GM12878 (cell line): ENCODE measurements around the gene DGCR8. TPM values are rescaled to one million over a fixed set of nuclear protein-coding genes. Genes with fewer than 3 reads are reported as not detected.

ENCODE experiments used
- ATAC-seq: fragments of 200-7000 bp; cut with Tn5 transposase; 3 replicates; pipeline ENCODE4 v1.9.1; 2020; ENCODE audit warnings: mild to moderate bottlenecking, moderate library complexity
- BruUV-seq: library from RNA; stranded (reverse); fragments of 400-500 nt; replicated peaks from 2 replicates; lab custom pipeline; 2021; lab: Mats Ljungman, UMichigan
- CTCF ChIA-PET: fragments of 300-600 bp; sonication (Branson Sonifier 250); formaldehyde crosslinking; extraction: SDS; loops from one replicate; lab custom pipeline; 2021; ENCODE audit warnings: inconsistent platforms; lab: Yijun Ruan, JAX
- POLR2A ChIA-PET: fragments of 350-600 bp; formaldehyde crosslinking; extraction: SDS; loops from one replicate; lab custom pipeline; 2021; ENCODE audit warnings: inconsistent platforms; lab: Charles Lee
- RAD21 ChIA-PET: fragments of 300-600 bp; sonication (Branson Sonifier 250); formaldehyde crosslinking; loops from one replicate; lab custom pipeline; 2023; ENCODE audit warnings: antibody characterized with exemption; ENCODE audit not compliant: unreplicated experiment; lab: Charles Lee
- SMC1A ChIA-PET: fragments of 300-600 bp; sonication (Branson Sonifier 250); formaldehyde crosslinking; loops from one replicate; lab custom pipeline; 2023; ENCODE audit not compliant: unreplicated experiment, uncharacterized antibody; lab: Charles Lee
- DNase-seq: peaks from one replicate; pipeline ENCODE4 v3.0.0-alpha.2; 2011; ENCODE audit warnings: low read depth, low spot score
- FAIRE-seq: peaks from 3 replicates; lab custom pipeline; 2011; peaks lifted over from hg19 to GRCh38; lab: Jason Lieb, UNC
- H2AFZ ChIP-seq: 2 replicates; pipeline ENCODE4 v1.6.0; 2011; ENCODE audit warnings: low read depth, low read length, control low read depth; ENCODE audit not compliant: control insufficient read depth
- H3K27ac ChIP-seq: 2 replicates; pipeline ENCODE4 v1.5.1; 2011; ENCODE audit warnings: control low read depth; ENCODE audit not compliant: control insufficient read depth, insufficient read depth
- H3K27me3 ChIP-seq, 2 experiments: replicated peaks in 1 of 2; 2 replicates each; pipeline versions ENCODE4 v1.6.0 to v1.6.1; 2011; ENCODE audit warnings: low read length in 1 of 2; ENCODE audit not compliant: control insufficient read depth in 2 of 2, insufficient read depth in 2 of 2
- H3K36me3 ChIP-seq, 2 experiments: 2 replicates each; pipeline ENCODE4 v1.5.1; 2011; ENCODE audit warnings: low read length in 1 of 2; ENCODE audit not compliant: control insufficient read depth in 2 of 2, insufficient read depth in 2 of 2
- H3K4me1 ChIP-seq: 2 replicates; pipeline ENCODE4 v1.6.1; 2011; ENCODE audit warnings: mild to moderate bottlenecking, low read length, moderate library complexity, mixed read lengths; ENCODE audit not compliant: control insufficient read depth, insufficient read depth
- H3K4me2 ChIP-seq: 2 replicates; pipeline ENCODE4 v1.6.0; 2011; ENCODE audit warnings: control low read depth; ENCODE audit not compliant: control insufficient read depth, insufficient read depth
- H3K4me3 ChIP-seq: fragments of 200-600 bp; sonication (generic); 2 replicates; pipeline ENCODE4 v1.5.1; 2016
- H3K79me2 ChIP-seq: 2 replicates; pipeline ENCODE4 v1.6.0; 2011; ENCODE audit warnings: low read length; ENCODE audit not compliant: control insufficient read depth, insufficient read depth
- H3K9ac ChIP-seq: 2 replicates; pipeline ENCODE4 v1.8.0; 2011; ENCODE audit warnings: low read length, control low read depth, mixed read lengths; ENCODE audit not compliant: control insufficient read depth, insufficient read depth
- H3K9me3 ChIP-seq: replicated peaks from 3 replicates; pipeline ENCODE4 v1.5.1; 2011; ENCODE audit warnings: mild to moderate bottlenecking, low read length; ENCODE audit not compliant: control insufficient read depth, insufficient read depth
- H4K20me1 ChIP-seq: 2 replicates; pipeline ENCODE4 v1.6.0; 2011; ENCODE audit not compliant: control insufficient read depth, insufficient read depth
- CBFB ChIP-seq: IDR thresholded peaks from 2 replicates; pipeline ENCODE4 v1.6.1; 2016; ENCODE audit warnings: antibody characterized with exemption, low read depth
- MTA3 ChIP-seq: IDR thresholded peaks from 2 replicates; pipeline ENCODE4 v1.6.1; 2012; ENCODE audit warnings: low read length, inconsistent platforms, borderline replicate concordance
- POLR2AphosphoS2 ChIP-seq: IDR thresholded peaks from 2 replicates; pipeline ENCODE4 v1.6.1; 2011; ENCODE audit warnings: low read depth, mild to moderate bottlenecking, low read length, improper control_type of control experiment, moderate library complexity
- POLR2AphosphoS5 ChIP-seq: IDR thresholded peaks from 2 replicates; pipeline ENCODE4 v1.6.1; 2011; ENCODE audit warnings: mild to moderate bottlenecking, low read length, inconsistent platforms
- YY1 ChIP-seq: IDR thresholded peaks from 2 replicates; pipeline ENCODE4 v1.6.1; 2011; ENCODE audit warnings: low read depth, mild to moderate bottlenecking, low read length
- WGBS: methylation state at CpG from one replicate; pipeline ENCODE4 v1.1.6; 2016; ENCODE audit warnings: low lambda C conversion rate; ENCODE audit not compliant: insufficient replicate concordance, insufficient coverage; ENCODE audit errors: missing lambda C conversion rate; 5-methylcytosine and 5-hydroxymethylcytosine counted together
- in situ Hi-C: fragments of 300-500 bp; cut with MboI; formaldehyde crosslinking; loops from 9 replicates; pipeline ENCODE4 v1.14.3; 2018; ENCODE audit warnings: mixed read lengths
- intact Hi-C: fragments of 100-400 bp; cut with micrococcal nuclease; formaldehyde crosslinking; loops from one replicate; pipeline ENCODE4 v1.14.2; 2022; ENCODE audit not compliant: unreplicated experiment
- polyA plus RNA-seq, 11 experiments: library from polyadenylated mRNA; depleted of rRNA in 4 of 11; unstranded in 6 of 11; stranded (reverse) in 5 of 11; fragments of >200 nt; fragmentation: Nextera tagmentation in 4 of 11; fragmentation: Illumina TruSeq in 1 of 11; extraction: Ambion mirVana in 4 of 11; extraction: Trizol in 1 of 11; gene quantifications; 1 replicate in 1 of 11; 2 replicates in 10 of 11; pipeline versions ENCODE4 v1.2.1 to v1.2.3, GENCODE V29; 2011 to 2016; ENCODE audit warnings: inconsistent platforms in 2 of 11, missing spikeins in 2 of 11, low read depth in 1 of 11
- total RNA-seq, 4 experiments: library from RNA; depleted of rRNA in 3 of 4; stranded (reverse); fragments of >200 nt in 3 of 4; fragmentation: Illumina TruSeq in 1 of 4; extraction: Trizol in 1 of 4; gene quantifications; 2 replicates each; pipeline versions ENCODE4 v1.2.1 to v1.2.3, GENCODE V29; 2013 to 2021
- TF ChIP-seq, protein P1 (sequence below): fragments of 450-650 bp; IDR thresholded peaks from 2 replicates; pipeline ENCODE4 v1.6.1; 2014; ENCODE audit warnings: mild to moderate bottlenecking
- TF ChIP-seq, protein P2 (sequence below): IDR thresholded peaks from 2 replicates; pipeline ENCODE4 v1.6.1; 2012; ENCODE audit warnings: low read length, inconsistent platforms

Gene DGCR8
- total and polyA plus RNA-seq, 10 of the 15 experiments (the other 5 are each of a cell fraction or from before 2014, with no cell fraction given) = 1.2 to 35.1 (median 17.2) TPM

DNA sequence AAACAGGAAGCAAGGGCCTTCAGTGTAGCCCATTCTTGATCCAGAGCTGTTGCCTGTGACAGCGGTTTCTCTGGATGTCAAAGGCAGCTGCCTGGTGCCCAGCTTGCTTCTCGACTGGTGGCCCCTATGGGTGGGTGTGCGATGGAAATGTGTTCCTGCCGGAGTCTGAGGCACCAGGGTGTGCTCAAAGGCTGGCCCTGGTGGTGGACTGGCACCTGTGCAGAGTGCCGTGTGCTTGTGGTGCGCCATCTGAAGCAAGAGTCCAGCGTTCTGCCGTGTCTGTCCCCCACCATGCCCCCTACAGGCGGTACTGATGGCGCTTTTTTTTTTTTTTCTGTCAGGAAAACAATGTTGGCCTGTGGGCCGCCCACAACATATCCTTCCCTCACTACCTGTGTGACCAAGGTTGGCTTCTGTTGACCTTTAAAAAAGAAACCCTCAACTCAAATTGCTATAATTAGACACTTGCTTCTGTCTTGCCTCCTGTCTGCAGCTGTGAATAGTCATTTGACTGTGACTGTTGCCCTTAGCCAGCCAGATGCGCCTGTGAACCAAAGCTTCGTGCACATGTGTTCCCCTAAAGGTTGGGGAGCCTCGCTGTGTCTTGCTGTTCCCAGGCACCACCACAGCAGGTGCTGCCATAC is 31.1 kb downstream of the DGCR8 start (continued):
- TF ChIP-seq YY1 = 0 out of 2 replicates have a peak, but pooled peaks have one; percentile 15

DNA sequence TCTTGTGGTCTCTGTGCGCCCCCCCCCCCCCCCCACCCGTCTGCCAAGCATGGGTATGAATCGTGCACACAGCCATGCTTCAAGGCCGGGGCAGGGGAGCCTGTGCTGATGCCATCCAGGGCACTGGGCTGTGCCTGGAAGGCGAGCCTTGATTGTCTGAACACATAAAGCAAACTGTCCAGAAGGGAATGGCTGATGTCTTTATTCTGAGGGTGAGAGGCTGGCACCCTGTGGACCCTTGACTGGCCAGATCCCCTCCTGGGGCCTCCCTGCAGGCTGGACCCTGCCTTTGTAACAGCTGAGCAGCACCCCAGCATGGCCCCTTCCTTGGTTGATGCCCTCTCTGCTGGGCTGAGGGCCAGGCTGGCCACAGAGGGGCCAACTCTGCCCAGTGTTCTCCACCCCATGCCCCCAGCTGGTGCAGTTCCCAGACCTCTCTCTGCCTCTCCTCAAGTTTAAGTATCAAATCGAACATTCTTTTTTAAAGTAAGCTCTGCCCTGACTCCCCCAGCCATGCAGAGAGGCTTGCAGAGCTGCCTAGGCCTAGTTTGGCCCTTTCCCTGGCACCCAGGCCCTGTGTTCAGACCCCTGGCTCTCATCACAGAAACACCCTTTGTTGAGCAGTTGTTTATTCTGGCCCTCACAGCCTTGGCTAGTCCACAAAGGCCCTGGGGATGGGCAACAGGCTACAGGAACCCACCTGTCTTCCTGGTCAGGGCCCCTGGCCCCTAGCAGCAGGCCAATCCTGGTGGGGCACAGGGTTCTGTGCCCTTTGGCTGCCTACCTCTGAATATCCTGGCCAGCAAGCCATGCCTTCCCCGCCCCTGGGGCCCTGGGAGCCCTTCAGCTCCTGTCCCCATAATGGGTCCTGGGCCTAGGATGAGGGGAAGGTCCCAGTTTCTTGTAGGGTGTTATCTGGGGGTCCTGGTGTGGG is 31.9 kb downstream of the DGCR8 start:
- Histone ChIP-seq H3K27ac (peak overlapping the region; percentile 46; the same call in 1 of the 2 replicates), H3K4me3 (no peak overlapping the region), H3K4me2 (no peak overlapping the region), H3K9ac (no peak overlapping the region), H3K79me2 (peaks cover 25% of the 10 kb centered on the region), H3K4me1 (peaks cover 21% of the 10 kb centered on the region), H3K27me3 (no peaks in the 10 kb centered on the region), H3K36me3 (peaks cover 28 to 61% of the 10 kb centered on the region in 2 experiments; a peak in 3 of 4 replicates), H2AFZ (no peak overlapping the region), H3K9me3 (no peaks in the 10 kb centered on the region), H4K20me1 (no peaks in the 10 kb centered on the region)
- SMC1A ChIA-PET = no interaction called here
- RAD21 ChIA-PET = no interaction called here
- TF ChIP-seq YY1 (0 out of 2 replicates have a peak, but pooled peaks have one; percentile 3), POLR2AphosphoS5 (peak; percentile 17; the same call in 1 of the 2 replicates), CBFB (0 out of 2 replicates have a peak, but pooled peaks have one; percentile 16), POLR2AphosphoS2 (no peak), MTA3 (peak; percentile 19; the same call in 1 of the 2 replicates)
- TF ChIP-seq, protein P1, sequence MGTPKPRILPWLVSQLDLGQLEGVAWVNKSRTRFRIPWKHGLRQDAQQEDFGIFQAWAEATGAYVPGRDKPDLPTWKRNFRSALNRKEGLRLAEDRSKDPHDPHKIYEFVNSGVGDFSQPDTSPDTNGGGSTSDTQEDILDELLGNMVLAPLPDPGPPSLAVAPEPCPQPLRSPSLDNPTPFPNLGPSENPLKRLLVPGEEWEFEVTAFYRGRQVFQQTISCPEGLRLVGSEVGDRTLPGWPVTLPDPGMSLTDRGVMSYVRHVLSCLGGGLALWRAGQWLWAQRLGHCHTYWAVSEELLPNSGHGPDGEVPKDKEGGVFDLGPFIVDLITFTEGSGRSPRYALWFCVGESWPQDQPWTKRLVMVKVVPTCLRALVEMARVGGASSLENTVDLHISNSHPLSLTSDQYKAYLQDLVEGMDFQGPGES = no peak
- TF ChIP-seq, protein P2, sequence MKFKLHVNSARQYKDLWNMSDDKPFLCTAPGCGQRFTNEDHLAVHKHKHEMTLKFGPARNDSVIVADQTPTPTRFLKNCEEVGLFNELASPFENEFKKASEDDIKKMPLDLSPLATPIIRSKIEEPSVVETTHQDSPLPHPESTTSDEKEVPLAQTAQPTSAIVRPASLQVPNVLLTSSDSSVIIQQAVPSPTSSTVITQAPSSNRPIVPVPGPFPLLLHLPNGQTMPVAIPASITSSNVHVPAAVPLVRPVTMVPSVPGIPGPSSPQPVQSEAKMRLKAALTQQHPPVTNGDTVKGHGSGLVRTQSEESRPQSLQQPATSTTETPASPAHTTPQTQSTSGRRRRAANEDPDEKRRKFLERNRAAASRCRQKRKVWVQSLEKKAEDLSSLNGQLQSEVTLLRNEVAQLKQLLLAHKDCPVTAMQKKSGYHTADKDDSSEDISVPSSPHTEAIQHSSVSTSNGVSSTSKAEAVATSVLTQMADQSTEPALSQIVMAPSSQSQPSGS = 0 out of 2 replicates have a peak, but pooled peaks have one; percentile 23
- FAIRE-seq (no peak), DNase-seq (no peak), ATAC-seq (no peak; the same call in 2 of the 3 replicates)
- POLR2A ChIA-PET = no interaction called here
- 34% methylated on average over 7 of the region's 7 CpGs for WGBS
- no TSS peak for BruUV-seq
- CTCF ChIA-PET = no interaction called here
- intact Hi-C loops (no loop called here), in situ Hi-C loops (no loop called here)
